HepG2 (cell line): ENCODE results near the gene FYTTD1. TPM values are rescaled to one million over a fixed set of nuclear protein-coding genes. Genes with fewer than 3 reads are reported as not detected.

Experiments
- ATAC-seq: fragments of 200-7000 bp; cut with Tn5 transposase; 3 replicates; pipeline ENCODE4 v1.9.1; 2020; ENCODE audit warnings: mild to moderate bottlenecking, moderate library complexity
- BruUV-seq: library from RNA; stranded (reverse); fragments of 400-500 nt; replicated peaks from 2 replicates; lab custom pipeline; 2021; lab: Mats Ljungman, UMichigan
- CTCF ChIA-PET: fragments of 300-600 bp; formaldehyde crosslinking; extraction: SDS; loops from one replicate; lab custom pipeline; 2021; ENCODE audit warnings: low total read pairs, inconsistent platforms, low intra/inter-chr PET ratio; lab: Yijun Ruan, JAX
- POLR2A ChIA-PET: fragments of 350-600 bp; sonication (Branson Sonifier 250); formaldehyde crosslinking; loops from one replicate; lab custom pipeline; 2020; ENCODE audit warnings: antibody characterized with exemption, inconsistent platforms; lab: Yijun Ruan, JAX
- DNase-seq: peaks from one replicate; pipeline ENCODE4 v3.0.0-alpha.2; 2015; ENCODE audit warnings: low spot score
- FAIRE-seq: peaks from 3 replicates; lab custom pipeline; 2011; peaks lifted over from hg19 to GRCh38; lab: Jason Lieb, UNC
- H2AFZ ChIP-seq: one replicate; pipeline ENCODE4 v1.6.1; 2011; ENCODE audit warnings: low read length, inconsistent platforms
- H3K27ac ChIP-seq: fragments of 300-600 bp; 3 replicates; pipeline ENCODE4 v1.8.0; 2011; ENCODE audit warnings: mixed run types, mild to moderate bottlenecking, mixed read lengths, low read length, inconsistent platforms; ENCODE audit not compliant: insufficient read depth; ENCODE audit errors: extremely low read length
- H3K27me3 ChIP-seq, 2 experiments: fragments of 200-600 bp in 1 of 2; 2 replicates in 1 of 2; 3 replicates in 1 of 2; pipeline versions ENCODE4 v1.6.0 to v1.8.0; 2011; ENCODE audit warnings: low read length in 2 of 2, mild to moderate bottlenecking in 2 of 2, moderate library complexity in 2 of 2, inconsistent platforms in 1 of 2; ENCODE audit not compliant: insufficient read depth in 2 of 2, control insufficient read depth in 1 of 2
- H3K36me3 ChIP-seq, 2 experiments: fragments of 200-600 bp in 1 of 2; replicated peaks in 1 of 2; 2 replicates in 1 of 2; 3 replicates in 1 of 2; pipeline versions ENCODE4 v1.5.1 to v1.8.0; 2011; ENCODE audit warnings: low read length in 2 of 2, inconsistent platforms in 1 of 2; ENCODE audit not compliant: insufficient read depth in 2 of 2, control insufficient read depth in 1 of 2
- H3K4me1 ChIP-seq: 2 replicates; pipeline ENCODE4 v1.5.1; 2012; ENCODE audit warnings: low read length, inconsistent platforms; ENCODE audit not compliant: insufficient read depth
- H3K4me2 ChIP-seq: 2 replicates; pipeline ENCODE4 v1.6.0; 2011; ENCODE audit warnings: low read depth, low read length, inconsistent platforms
- H3K4me3 ChIP-seq, 3 experiments: fragments of 200-600 bp in 1 of 3; sonication (generic), shearing (Covaris generic) in 1 of 3; replicated peaks in 1 of 3; 2 replicates each; pipeline ENCODE4 v1.5.1; 2011 to 2016; ENCODE audit warnings: low read length in 3 of 3, inconsistent platforms in 2 of 3, low read depth in 2 of 3, mild to moderate bottlenecking in 2 of 3, control low read depth in 1 of 3, mixed read lengths in 1 of 3; ENCODE audit not compliant: insufficient read depth in 1 of 3
- H3K79me2 ChIP-seq: one replicate; pipeline ENCODE4 v1.6.1; 2011; ENCODE audit warnings: low read length, inconsistent platforms; ENCODE audit not compliant: insufficient read depth
- H3K9ac ChIP-seq: 2 replicates; pipeline ENCODE4 v1.6.0; 2011; ENCODE audit warnings: mild to moderate bottlenecking, low read depth, low read length, inconsistent platforms; ENCODE audit not compliant: insufficient read depth
- H3K9me3 ChIP-seq: 2 replicates; pipeline ENCODE4 v1.5.1; 2012; ENCODE audit warnings: mild to moderate bottlenecking, low read length
- H4K20me1 ChIP-seq: 2 replicates; pipeline ENCODE4 v1.6.0; 2011; ENCODE audit warnings: inconsistent platforms, mild to moderate bottlenecking, low read length, moderate library complexity; ENCODE audit not compliant: insufficient read depth
- AHR ChIP-seq: IDR thresholded peaks from 2 replicates; pipeline ENCODE4 v1.6.1; 2018; ENCODE audit warnings: missing genetic modification reagents, missing compliant biosample characterization
- ELF4 ChIP-seq: sonication (generic); formaldehyde crosslinking; IDR thresholded peaks from 2 replicates; pipeline ENCODE4 v1.5.0; 2020; ENCODE audit warnings: missing genetic modification reagents, mild to moderate bottlenecking, moderate library complexity, borderline replicate concordance
- GZF1 ChIP-seq: sonication (generic); formaldehyde crosslinking; IDR thresholded peaks from 2 replicates; pipeline ENCODE4 v1.5.1; 2020; ENCODE audit warnings: mild to moderate bottlenecking, missing genetic modification reagents
- MXI1 ChIP-seq: IDR thresholded peaks from 3 replicates; pipeline ENCODE4 v1.6.1; 2012; ENCODE audit warnings: low read depth, low read length, inconsistent platforms, borderline replicate concordance
- NR2F6 ChIP-seq, 2 experiments: IDR thresholded peaks; 2 replicates each; pipeline ENCODE4 v1.6.1; 2016; ENCODE audit warnings: antibody characterized with exemption in 1 of 2, mild to moderate bottlenecking in 1 of 2
- ZNF143 ChIP-seq: sonication (generic); formaldehyde crosslinking; IDR thresholded peaks from 2 replicates; pipeline ENCODE4 v1.4.0; 2020; ENCODE audit warnings: missing genetic modification reagents
- WGBS: methylation state at CpG from one replicate; pipeline ENCODE4 v1.1.6; 2017; ENCODE audit warnings: low lambda C conversion rate; 5-methylcytosine and 5-hydroxymethylcytosine counted together
- in situ Hi-C: cut with HindIII; loops from 2 replicates; pipeline ENCODE4 v1.10.0; 2017; ENCODE audit warnings: low pct_unique_long_range_greater_than_20kb; ENCODE audit not compliant: extremely low pct_ligation_motif_present
- intact Hi-C: fragments of 100-400 bp; cut with micrococcal nuclease; formaldehyde crosslinking; loops from one replicate; pipeline ENCODE4 v1.10.0; 2022; ENCODE audit not compliant: unreplicated experiment
- polyA plus RNA-seq, 8 experiments: library from polyadenylated mRNA; depleted of rRNA in 3 of 8; stranded (reverse) in 7 of 8; unstranded in 1 of 8; fragments of >200 nt; fragmentation: Illumina TruSeq in 4 of 8; extraction: Trizol in 4 of 8; gene quantifications; 2 replicates each; pipeline versions ENCODE4 v1.2.1 to v1.2.3, GENCODE V29; 2011 to 2016; ENCODE audit warnings: low read depth in 4 of 8, missing spikeins in 1 of 8, mixed read lengths in 1 of 8; ENCODE audit not compliant: insufficient read depth in 1 of 8
- total RNA-seq, 5 experiments: library from RNA; depleted of rRNA; stranded (reverse); fragments of >200 nt; fragmentation: Illumina TruSeq; extraction: Trizol; gene quantifications; 2 replicates each; pipeline ENCODE4 v1.2.3, GENCODE V29; 2016; ENCODE audit warnings: low read depth in 1 of 5
- TF ChIP-seq, protein P1 (sequence below): sonication (generic); formaldehyde crosslinking; IDR thresholded peaks from 2 replicates; pipeline ENCODE4 v1.5.1; 2020; ENCODE audit warnings: missing genetic modification reagents, mild to moderate bottlenecking, borderline replicate concordance

The FYTTD1 gene
- total and polyA plus RNA-seq, 2 of the 13 experiments (the other 11 are each of a cell fraction or from before 2014, with no cell fraction given): 6.5 to 28.8 TPM

DNA sequence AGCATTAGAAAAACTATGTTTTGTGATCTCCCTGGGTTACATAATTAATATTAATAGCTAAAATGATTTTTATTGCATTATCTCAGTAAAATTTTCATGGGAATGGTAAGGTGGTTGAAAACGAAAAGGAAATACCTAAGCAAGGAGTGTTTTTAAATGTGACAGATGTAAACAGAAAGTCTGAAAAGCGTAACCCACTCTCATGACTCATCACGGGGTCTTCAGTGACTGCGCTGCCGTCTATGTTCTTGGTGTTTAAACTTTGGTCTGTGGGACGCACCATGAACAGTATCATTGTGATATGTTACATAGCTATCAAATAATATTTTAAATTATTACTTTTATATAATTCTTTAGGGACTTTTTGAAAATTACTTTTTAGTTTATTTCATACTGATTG, 61.2 kb downstream of the FYTTD1 start (continued):
- TF ChIP-seq, protein P1, sequence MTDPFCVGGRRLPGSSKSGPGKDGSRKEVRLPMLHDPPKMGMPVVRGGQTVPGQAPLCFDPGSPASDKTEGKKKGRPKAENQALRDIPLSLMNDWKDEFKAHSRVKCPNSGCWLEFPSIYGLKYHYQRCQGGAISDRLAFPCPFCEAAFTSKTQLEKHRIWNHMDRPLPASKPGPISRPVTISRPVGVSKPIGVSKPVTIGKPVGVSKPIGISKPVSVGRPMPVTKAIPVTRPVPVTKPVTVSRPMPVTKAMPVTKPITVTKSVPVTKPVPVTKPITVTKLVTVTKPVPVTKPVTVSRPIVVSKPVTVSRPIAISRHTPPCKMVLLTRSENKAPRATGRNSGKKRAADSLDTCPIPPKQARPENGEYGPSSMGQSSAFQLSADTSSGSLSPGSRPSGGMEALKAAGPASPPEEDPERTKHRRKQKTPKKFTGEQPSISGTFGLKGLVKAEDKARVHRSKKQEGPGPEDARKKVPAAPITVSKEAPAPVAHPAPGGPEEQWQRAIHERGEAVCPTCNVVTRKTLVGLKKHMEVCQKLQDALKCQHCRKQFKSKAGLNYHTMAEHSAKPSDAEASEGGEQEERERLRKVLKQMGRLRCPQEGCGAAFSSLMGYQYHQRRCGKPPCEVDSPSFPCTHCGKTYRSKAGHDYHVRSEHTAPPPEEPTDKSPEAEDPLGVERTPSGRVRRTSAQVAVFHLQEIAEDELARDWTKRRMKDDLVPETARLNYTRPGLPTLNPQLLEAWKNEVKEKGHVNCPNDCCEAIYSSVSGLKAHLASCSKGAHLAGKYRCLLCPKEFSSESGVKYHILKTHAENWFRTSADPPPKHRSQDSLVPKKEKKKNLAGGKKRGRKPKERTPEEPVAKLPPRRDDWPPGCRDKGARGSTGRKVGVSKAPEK: no peak
- TF ChIP-seq GZF1 (CRISPR knock-in tag): no peak
- TF ChIP-seq ELF4 (CRISPR knock-in tag): no peak
- TF ChIP-seq ZNF143 (CRISPR knock-in tag): no peak
- no peak for TF ChIP-seq NR2F6 (IDR thresholded peaks at IDR 0.05)
- TF ChIP-seq NR2F6 (CRISPR knock-in tag; IDR thresholded peaks at IDR 0.05): no peak

DNA sequence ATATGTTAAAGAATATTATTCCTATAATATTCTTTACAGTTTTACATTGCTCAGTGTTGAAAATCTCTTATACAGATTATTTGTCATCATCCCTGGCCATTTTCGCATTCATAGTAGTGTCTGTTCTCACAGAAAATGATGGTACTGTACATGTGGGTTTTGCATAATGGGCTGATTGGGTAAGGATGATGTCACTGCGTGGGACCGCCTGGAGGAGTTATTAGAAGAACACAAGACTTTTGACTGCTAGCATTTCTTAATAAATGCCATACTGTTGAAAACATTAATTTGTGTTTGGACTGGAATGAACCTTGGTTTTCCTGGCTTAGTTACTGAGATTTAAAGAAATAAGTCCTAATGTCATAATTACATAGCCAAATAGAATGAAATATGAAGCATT, 61.7 kb downstream of the FYTTD1 start:
- H3K4me2 ChIP-seq: no peak overlapping the region
- DNase-seq (no peak), ATAC-seq (no peak), FAIRE-seq (no peak)
- no peaks in the 10 kb centered on the region; a peak in 1 of 5 replicates for H3K36me3 ChIP-seq
- no peak overlapping the region for H3K27ac ChIP-seq
- no peak overlapping the region for H3K4me3 ChIP-seq
- H3K4me1 ChIP-seq: peaks cover 16% of the 10 kb centered on the region
- H4K20me1 ChIP-seq: no peaks in the 10 kb centered on the region
- intact Hi-C loops: no loop called here
- no peak overlapping the region for H3K9ac ChIP-seq
- in situ Hi-C loops: no loop called here
- no peak overlapping the region for H2AFZ ChIP-seq
- TF ChIP-seq MXI1 (no peak), AHR (CRISPR knock-in tag) (no peak)
- H3K9me3 ChIP-seq: no peaks in the 10 kb centered on the region
- peaks cover 72% of the 10 kb centered on the region for H3K79me2 ChIP-seq
- WGBS: 97% methylated on average over 3 of the region's 3 CpGs
- ChIA-PET CTCF (no interaction called here), POLR2A (no interaction called here)
- no peaks in the 10 kb centered on the region; a peak in 1 of 5 replicates for H3K27me3 ChIP-seq
- BruUV-seq: no TSS peak
